NCI-H2107 treated with DMSO at 0.1 percent for 48 hours (cell line): ENCODE data around the gene HPD.
"Not testable (repeated sequence)": the region's sequence is repeated elsewhere in the genome, so short reads cannot be mapped to it uniquely, and the experiment has no call there.

ENCODE experiments used
- DNase-seq: peaks from one replicate; lab custom pipeline; 2025; ENCODE audit not compliant: unreplicated experiment; lab: John Stamatoyannopoulos, UW

Gene HPD

DNA sequence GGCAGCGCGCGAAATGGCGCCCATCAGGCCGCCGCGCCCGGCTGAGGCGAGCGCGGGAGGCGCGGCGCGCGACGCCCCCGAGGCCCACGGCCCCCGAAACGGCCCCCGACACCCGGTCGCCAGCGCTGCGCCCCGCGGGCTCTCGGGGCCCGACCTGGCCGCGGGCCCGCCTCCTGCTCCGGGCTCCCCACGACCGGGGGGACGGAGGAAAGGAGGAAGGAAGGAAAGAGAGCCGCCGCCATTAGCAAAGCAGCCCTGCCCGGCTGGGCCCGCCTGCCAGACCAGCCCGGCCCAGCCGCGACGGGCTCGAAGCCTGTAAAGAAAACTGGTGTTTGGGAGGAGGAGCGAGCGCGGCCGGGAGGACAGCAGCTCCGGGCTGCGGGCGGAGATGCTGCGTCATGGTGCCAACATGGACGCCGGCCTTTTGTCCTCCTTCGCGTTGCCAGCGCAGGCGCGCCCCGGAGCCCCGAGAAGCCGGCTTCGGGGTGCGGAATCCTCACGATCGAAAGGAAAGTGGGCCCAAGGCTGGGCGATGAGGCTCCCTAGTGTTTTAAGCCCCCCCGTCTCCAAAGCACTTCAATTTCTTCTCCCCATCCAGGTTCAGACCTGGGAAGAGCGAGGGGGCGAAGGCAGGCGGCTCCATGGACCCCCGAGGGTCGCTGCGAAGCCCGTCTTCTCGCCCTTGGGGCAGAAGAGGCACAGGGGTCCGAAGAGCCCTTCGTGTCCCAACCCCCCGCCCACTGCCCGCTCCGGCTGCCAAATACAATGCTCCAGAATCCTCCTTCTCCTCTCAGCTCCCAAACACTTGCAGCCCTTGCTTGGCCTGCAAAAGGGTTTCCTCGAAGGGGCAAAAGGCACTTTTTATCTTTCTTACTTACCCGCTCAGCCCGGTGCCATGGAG lies 57.7 kb downstream of the HPD start:
- DNase-seq, result peak; percentile 70

DNA sequence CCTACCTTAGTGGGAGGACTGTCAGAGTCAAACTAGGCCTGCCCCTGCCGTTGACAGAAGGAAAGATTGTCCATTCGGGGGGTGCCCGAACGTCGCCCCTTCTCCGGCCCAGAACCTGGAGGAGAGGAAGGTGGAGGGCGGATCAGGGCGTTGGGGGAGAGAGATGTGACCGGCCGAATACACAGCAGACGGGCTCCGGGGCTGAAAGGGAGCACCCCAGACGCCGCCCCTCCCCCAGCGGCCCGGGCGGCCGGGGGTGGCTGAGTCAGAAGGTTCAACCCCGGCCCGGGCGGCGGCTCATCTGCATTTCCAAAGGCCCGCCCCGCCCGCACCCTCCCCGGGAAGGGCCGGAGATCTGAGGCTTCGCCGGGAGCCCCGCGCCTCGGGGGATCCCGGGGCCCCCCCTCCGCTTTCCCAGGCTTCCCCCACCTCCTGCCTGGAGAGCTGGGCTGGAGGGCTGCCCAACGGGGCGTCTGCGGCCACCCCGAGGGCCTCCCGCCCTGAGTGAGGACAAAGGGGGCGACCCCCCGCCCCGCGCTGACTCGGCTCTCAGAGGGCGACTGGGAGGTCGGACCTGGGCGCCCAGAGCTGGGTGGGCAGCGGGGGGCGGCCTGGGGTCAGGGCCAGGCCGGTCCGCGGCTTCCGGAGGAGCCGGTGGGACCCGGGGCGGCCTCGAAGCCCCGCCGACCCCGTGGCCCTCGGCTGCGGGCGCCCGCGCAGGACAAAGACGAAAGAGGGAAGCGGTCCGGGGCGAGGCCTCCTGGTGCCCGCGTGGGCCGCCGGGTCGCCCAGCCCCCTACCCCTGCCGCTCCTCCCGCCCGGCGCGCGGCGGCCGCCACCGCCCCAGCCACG lies 58.6 kb downstream of the HPD start:
- DNase-seq, result peak; percentile 61

DNA sequence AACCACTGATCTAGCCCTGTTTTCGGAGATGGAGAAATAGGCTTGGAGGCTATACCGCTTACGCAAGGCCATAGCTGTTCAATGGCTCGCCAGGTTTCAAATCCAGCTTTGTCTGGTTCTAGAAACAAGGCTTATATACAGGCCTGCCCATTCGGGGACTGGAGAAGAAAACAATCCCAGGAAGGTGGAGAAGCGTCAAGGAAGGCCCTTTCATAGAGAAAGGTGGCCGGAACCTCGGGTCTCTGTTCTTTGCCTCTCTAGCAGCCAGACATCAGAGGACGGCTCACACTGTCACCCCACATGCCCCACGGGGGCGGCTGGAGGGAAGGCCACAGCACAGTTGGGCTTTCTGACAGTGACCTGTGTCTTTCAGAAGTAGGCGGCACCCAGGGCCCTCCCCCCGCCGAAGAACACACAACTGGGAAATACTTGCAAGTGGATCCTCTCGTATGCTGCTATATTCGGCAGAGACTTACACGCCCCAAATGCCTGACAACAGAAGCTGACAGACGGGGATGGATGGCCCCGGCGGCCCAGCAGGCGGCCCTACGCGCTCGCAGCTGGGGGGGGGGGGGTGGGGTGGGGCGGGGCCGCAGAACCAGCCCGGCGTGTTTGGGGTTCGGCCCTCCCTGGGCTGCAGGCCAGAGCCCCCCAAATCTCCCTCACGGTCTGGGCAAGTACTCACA lies 59.4 kb downstream of the HPD start:
- peak; percentile 71 for DNase-seq

DNA sequence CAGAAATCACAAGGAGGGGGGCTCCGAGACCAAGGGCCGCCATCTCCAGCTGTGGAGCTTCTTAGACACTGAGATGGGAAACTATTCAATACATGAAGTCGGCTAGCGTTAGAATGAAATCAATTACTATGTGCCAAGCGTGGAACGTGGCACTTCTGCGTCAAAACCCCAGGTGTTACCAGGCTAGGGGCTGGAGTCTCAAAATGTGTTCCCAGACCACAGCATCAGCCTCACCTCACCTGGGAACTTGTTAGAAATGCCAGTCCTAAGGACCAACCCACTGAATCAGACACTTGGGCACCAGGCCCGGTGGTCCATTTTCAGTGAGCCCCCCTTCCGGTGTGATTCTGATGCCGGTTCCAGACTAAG lies 59.9 kb downstream of the HPD start:
- no peak for DNase-seq

DNA sequence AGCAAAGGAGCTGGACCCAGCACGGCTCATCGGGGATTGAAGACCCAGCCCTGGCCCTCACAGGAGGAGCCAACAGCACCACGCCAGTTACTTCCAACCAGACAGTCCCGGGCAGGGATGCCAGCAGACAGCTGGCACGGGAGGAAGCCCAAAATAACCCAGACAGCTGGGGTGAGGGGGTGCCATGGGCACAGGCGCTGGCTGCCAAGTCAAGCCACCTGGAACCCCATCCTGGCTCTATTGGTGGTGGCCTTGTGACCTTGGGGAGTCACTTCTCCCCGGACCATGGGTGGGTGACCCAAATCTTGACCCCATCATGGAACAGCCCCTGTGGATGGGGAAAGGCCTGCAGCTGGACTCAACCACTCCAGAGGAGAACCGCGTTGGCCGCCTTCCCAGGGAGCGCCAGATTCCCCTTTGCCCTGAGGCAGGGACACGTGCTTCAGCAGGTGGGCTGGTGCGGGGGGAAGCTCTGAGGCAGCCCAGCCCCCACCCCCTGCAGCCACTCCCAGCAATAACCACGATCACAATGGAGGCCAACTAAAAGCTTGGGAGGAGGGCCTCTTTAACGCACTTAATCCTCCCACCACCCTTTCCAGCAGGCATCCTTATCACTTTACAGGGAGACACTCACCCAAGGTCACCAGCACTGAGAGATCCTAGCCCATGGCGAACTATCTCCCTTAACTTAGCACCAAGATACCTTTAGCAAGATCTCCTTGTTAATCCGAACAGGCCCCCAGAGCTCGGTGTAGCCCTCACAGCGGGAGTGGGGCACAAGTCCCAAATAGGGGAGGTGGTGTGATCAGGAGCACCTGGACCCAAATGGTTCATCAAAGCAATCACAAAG lies 60.5 kb downstream of the HPD start:
- DNase-seq, result peak; percentile 91

DNA sequence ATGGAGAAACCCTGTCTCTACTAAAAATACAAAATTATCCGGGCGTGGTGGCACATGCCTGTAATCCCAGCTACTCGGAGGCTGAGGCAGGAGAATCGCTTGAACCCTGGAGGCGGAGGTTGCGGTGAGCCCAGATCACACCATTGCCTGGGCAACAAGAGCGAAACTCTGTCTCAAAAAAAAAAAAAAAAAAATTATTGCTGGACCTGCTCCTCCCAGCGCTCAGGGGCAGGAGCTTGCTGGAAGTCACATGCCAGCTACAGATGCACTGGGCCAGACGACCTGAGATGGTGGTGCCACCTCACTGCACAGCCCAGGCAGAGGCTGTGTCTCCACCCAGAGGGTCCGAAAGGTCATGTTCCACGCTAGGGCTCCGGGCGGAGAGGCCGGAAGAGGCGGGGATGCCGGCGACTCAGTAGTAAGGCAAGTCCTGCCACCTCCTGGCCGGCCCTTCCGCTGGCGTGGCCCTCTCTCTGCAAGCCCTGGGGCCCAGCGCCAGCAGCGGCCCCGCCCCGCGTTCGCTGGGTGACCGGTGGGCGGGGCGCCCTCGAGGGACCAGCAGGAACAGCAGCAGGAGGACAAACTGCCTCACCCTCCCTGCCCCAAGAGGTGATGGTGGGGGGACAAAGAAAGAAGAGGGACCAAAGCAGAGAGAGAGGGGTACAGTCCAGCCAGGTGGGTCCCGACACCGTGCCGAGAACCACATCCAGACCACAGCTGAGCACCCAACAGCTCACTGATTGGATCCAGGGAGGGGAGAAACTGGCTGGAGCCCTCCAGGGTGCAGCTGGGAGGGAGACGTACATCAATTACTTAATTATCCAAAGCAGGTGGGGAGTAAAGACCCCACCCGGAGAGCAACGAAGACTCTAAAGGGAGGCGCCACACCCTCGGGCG lies 61.6 kb downstream of the HPD start:
- DNase-seq, result peak; percentile 61

DNA sequence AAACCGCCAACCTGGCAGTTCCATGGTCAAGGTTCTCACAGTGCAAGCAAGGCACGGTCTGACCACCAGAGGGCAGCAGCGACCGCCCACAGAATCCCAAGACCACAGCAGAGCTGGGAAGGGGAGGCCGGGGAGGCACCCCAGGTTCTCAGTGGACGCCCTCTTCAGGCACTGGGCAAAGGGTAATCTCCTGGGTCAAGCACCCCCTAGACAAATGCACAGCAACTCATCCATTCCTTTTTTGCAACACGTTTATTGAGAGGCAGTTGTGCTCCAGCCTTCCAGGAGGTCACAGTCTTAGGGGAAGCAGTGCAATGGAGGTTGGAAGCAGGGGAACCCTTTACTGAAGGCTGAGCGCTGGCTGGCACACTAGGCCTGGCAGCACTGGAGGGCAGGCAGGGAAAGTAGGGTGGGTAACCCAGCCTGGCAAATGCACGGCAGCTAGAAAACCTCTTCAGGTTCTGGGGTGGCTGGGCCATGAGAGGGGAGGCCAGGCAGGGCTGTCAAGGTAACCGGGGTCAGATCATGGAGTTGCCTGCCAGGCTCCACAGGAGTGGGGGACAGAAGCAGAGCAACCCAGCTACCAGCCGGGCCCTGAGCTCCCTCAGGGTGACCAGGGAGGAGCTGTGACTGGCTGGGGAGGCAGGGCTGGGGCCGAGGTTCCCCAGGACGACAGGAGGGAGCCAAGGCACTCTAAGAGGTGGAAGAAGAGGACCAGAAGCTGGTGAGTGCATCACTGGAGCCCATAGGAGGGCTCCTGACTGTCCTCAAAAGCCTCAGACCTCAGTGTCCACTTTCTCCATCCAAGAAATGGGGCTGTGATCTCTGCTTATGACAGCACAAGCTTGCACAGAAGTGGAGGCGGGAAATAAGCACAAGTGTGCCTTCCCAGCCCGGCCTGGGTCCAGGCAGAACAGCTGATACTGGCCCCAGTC lies 63.4 kb downstream of the HPD start:
- DNase-seq, result peak; percentile 57

DNA sequence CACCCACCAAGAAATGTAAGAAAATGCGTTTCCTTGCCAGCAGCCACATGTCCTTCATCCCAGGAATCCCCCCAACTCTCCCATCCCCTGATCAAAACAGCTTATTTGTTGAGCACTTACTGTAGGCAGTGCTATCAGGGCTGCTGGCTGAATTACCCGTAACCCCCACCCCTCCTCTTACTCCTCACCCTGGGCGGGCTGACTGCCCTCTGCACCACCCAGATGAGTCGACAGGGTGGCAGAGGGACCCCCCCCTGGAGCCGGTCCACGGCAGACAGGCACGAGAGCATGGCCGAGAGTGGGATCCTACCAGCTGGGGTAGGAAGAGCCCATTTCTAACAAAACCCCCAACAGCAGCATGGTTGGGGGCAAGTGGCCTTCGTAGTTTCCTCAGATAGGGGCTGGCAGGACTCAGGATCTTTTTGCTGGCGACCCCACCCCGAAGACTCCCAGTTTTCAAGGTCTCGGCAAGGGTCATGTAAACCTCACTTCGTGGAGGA lies 64.1 kb downstream of the HPD start:
- no peak for DNase-seq

DNA sequence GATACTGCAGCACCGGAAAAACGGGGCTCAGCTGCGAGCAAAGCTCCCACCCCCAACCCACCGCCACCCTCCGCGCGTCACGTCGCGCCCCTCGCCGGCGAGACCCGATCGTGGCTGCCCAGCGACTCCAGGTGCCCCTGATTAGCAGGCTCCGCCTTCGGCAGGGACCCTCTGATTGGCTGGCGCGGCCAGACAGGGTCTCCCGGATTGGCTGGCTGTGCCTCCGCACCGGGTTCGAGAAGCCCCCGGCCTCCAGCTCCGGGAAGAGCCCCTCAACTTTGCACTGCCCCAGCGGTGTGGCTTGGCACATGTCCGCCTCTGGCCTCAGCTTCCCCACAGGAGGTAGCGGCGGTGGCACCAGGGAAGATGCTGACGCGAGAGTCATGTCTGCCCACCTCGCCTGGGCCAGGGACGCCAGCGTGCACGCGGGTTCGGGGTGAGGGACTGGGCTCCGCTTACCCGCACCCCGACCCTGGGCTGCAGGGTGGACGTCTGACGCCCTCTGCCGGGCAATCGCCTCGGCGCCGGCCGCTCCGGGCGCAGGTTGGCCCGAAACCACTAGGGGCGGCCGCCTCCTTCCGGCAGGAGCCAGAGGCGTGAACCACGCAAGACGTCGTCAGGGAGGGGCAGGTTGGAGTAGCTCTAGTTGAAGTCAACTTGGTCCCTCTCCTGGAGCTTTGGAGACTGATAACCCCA lies 64.7 kb downstream of the HPD start:
- DNase-seq, result peak; percentile 72

DNA sequence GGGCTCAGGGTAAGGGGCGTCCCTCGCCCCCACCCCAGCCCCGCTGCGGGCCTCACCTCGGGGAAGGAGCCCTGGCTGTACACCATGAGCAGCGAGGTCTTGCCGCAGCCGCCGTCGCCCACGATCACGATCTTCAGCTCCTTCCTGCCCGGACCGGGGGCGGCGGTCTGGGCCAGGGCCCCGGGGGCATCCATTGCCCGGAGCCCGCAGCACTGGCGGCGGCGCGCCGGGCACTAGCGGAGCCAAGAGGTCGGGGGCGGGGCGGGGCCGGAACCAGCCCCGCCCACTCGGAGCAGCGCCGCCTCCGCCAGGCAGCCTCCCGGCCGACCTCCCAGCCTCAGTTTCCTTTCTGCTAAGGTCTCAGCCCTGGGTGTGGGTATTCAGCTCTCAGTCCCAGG lies 65.2 kb downstream of the HPD start, which contains the start of gene RHOF:
RHOF (minus strand) TSS at position 249 of the 398 bp plus-strand sequence; CDS start at position 194, 55 bp downstream.
- no peak for DNase-seq

DNA sequence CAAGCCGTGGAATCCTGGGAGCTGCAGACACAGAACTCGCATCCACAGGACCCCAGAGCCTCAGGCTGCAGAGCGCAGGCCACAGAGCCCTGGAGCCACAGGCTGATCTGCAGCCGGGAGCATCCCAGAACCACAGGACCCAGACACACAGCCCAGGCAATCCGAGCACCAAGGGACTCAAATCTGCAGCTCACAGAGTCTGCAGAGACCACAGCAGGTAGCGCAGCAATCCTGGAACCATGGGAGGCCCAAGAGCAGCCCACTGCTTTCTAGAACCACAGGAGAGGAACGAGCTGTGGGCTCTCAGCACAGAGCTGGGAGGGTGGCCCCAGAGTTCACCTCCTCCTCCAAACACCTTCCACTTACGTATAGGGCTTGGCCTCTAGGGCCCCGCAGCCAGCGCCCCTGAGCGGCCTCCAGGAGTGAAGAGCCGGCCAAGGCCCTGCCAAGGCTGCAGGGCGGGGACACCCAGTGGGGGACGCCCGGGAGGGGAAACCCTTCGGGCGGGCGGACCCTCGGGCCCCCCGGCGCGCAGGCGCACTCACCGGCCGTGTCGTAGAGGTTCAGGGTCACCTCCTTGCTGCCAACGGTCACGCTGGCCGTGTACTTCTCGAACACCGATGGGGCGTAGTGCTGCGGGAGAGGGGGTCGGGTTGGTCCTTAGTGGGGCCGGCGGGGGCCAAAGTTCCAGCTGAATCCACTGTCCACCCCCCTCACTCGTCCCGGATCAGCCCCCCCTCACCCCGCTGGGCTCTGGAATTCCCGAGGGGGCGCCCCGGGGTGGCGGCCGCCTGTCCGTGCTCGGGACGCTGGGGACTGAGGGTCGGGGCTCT lies 65.8 kb downstream of the HPD start:
- no peak for DNase-seq

DNA sequence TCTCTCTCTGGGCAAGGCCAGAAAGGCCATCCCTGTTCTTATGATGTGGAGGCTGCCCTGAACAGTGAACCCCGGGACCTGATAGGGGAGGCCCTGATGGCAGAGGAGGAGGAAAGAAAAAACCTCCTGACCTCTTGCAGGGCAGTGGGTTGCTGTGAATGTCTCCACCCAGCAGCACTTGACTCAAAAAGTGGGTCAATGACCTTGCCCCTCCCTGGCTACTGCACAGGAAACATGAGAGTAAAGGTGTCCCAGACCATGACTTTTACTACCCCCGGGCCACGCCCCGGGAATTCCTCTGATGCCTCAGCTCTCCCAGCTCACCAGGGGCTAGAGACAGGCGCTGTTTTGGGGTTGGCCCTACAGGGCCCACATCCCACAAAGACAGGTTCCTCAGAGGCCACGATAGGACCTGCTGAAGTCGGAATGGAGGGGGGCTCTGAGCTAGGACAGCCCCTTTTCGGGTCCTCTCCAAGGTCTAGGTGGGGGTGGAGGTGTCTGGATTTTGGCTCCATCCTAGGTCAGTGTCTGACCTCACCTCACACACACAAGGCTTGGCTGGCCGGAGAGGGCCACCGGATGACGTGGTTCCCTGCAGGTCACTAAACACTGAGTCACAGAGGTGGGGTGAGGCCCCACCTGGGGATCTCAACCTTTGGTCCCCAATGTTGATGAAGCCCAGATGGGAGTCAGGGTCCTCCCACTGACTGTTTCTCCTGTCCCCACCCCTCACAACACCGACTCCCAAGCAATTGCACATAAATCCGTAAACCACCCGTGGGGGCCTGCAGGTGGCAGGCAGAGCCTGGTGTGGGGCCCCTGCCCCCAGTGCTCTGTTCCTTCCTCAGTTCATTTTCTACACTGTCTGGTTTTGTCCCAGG lies 66.7 kb downstream of the HPD start:
- no peak for DNase-seq

DNA sequence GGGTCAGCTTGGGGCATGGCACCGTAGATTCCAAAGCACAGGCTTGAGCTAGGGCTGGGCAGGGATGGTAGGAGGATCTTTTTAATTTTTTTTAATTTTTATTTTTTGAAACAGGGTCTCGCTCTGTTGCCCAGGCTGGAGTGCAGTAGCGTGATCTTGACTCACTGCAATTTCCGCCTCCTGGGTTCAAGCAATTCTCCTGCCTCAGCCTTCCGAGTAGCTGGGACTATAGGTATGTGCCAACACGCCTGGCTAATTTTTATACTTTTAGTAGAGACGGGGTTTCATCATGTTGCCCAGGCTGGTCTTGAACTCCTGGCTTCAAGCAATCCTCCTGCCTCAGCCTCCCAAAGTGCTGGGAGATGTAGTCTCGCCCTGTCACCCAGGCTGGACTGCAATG lies 67.9 kb downstream of the HPD start:
- DNase-seq, result not testable (repeated sequence)

DNA sequence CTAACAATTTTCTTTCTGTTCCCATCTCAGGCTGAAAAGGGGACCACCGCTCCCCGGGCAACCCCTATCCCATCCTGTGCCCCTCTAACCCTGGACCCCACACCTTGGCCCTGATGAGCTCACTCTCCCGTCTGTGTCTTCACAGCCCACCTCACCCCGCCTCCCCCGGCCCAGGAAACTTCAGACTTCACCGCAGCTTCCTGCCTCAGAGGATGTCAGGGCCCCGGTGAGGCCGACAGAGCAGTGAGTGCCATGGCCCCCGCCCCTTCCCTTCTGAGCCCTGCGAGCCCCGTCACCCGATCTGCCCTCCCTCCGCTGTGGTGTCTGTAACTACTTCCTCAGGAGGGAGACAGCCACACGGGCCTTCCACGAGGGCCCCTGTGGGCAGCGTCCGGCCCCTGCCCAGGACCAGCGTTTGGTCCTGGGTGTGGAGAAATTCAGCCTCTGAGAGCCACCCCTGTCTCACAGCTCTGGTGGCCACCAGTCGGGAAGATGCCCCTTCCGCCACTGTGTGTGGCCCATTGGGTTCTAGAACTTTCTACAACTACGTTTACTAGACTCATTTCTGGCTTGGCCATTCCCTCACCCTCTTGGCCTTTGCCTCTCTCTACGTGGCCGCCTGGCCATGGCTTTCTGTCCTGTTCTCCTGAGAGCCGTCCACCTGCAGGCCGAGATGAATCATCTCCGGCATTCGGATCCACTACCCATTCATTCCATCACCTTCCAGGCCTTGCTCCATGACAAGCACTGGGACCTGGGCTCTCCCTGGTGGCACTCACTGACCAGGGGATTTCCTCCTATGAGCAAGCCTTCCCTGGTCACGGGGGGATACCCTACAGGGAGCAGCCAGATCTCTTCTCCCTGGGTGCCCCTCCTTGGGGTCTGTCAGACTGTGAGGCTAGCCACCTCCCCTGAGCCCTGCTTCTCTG lies 68.6 kb downstream of the HPD start:
- DNase-seq, result no peak
